Astrocyte of the spinal cord (primary cell): ENCODE measurements around the gene SDF4.

ENCODE experiments used
- DNase-seq: peaks from one replicate; pipeline ENCODE4 v3.0.0; 2011; ENCODE audit warnings: low read depth, low spot score
- H3K4me3 ChIP-seq: 2 replicates; pipeline ENCODE4 v1.5.1; 2011; ENCODE audit warnings: low read depth, mild to moderate bottlenecking, low read length, moderate library complexity
- CTCF ChIP-seq: IDR thresholded peaks from 2 replicates; pipeline ENCODE4 v1.5.1; 2012; ENCODE audit warnings: low read depth, mild to moderate bottlenecking, low read length, inconsistent platforms
- in situ Hi-C: cut with HindIII; loops from 2 replicates; pipeline ENCODE4 v1.10.0; 2017; ENCODE audit warnings: low sequenced_read_pairs

Gene SDF4

GRCh38 chr1:1242461-1243265 is 10.9 kb upstream of the SDF4 start:
- TF ChIP-seq CTCF, result no peak
- in situ Hi-C loops, result no loop called here
- no peak for DNase-seq

GRCh38 chr1:1241588-1242219 is 9.9 kb upstream of the SDF4 start:
- in situ Hi-C loops, result no loop called here
- TF ChIP-seq CTCF, result no peak
- H3K4me3 ChIP-seq, result no peak overlapping the region

More at GRCh38 chr1:1242461-1243265, 10.9 kb upstream of the SDF4 start:
- no peak overlapping the region for H3K4me3 ChIP-seq

GRCh38 chr1:1240822-1241587 is 9.2 kb upstream of the SDF4 start:
- H3K4me3 ChIP-seq, result no peak overlapping the region
- no peak for TF ChIP-seq CTCF
- in situ Hi-C loops, result no loop called here
- no peak for DNase-seq

More at GRCh38 chr1:1241588-1242219, 9.9 kb upstream of the SDF4 start:
- DNase-seq, result no peak

- H3K4me3 ChIP-seq, result no peak overlapping the region
- DNase-seq, result no peak
- in situ Hi-C loops, result no loop called here
- TF ChIP-seq CTCF, result no peak
These were observed 8.5 kb upstream of the SDF4 start for GRCh38 chr1:1240348-1240732.

- no peak for TF ChIP-seq CTCF
- DNase-seq, result no peak
- no peak overlapping the region for H3K4me3 ChIP-seq
- in situ Hi-C loops, result no loop called here
These were observed 8.0 kb upstream of the SDF4 start for GRCh38 chr1:1239614-1240347.

- in situ Hi-C loops, result no loop called here
- DNase-seq, result no peak
- no peak overlapping the region for H3K4me3 ChIP-seq
- no peak for TF ChIP-seq CTCF
These were observed 7.4 kb upstream of the SDF4 start for GRCh38 chr1:1239227-1239613.
